Prostate gland (tissue), 2 donors: Measurements from ENCODE around the gene ITGB5. TPM values are rescaled to one million over a fixed set of nuclear protein-coding genes. Genes with fewer than 3 reads are reported as not detected.

Experiments used
- DNase-seq: peaks from one replicate; pipeline ENCODE4 v3.0.0-alpha.2; 2019; ENCODE audit warnings: low spot score
- H3K27ac ChIP-seq, 2 donors: fragments of 200-600 bp; sonication (generic); 2 replicates each; pipeline ENCODE4 v1.5.1; 2017 to 2019
- H3K27me3 ChIP-seq: fragments of 200-600 bp; sonication (generic); replicated peaks from 2 replicates; pipeline ENCODE4 v1.5.1; 2019; ENCODE audit not compliant: insufficient read depth
- H3K36me3 ChIP-seq, 2 donors: fragments of 200-600 bp; sonication (generic); 1 replicate in 1 of 2; 2 replicates in 1 of 2; pipeline versions ENCODE4 v1.5.1 to v1.8.1; 2017 to 2019
- H3K4me1 ChIP-seq: fragments of 200-600 bp; sonication (generic); replicated peaks from 2 replicates; pipeline ENCODE4 v1.5.1; 2019
- H3K4me3 ChIP-seq, 2 donors: fragments of 200-600 bp; sonication (generic); 2 replicates each; pipeline ENCODE4 v1.5.1; 2017 to 2019
- H3K9me3 ChIP-seq: fragments of 200-600 bp; sonication (generic); 2 replicates; pipeline ENCODE4 v1.5.1; 2017
- POLR2A ChIP-seq: fragments of 450-650 bp; IDR thresholded peaks from one replicate; pipeline ENCODE4 v1.6.1; 2016; ENCODE audit warnings: antibody characterized with exemption, mild to moderate bottlenecking
- POLR2AphosphoS5 ChIP-seq: sonication (generic); formaldehyde crosslinking; IDR thresholded peaks from one replicate; pipeline ENCODE4 v1.6.1; 2017; ENCODE audit warnings: antibody characterized with exemption
- WGBS: methylation state at CpG from one replicate; pipeline ENCODE4 v1.1.5; 2018; 5-methylcytosine and 5-hydroxymethylcytosine counted together
- intact Hi-C: fragments of 100-400 bp; cut with DNase I; formaldehyde crosslinking; loops from one replicate; pipeline ENCODE4 v1.14.2; 2022
- total RNA-seq, 2 donors: library from RNA; depleted of rRNA; stranded (reverse); fragments of >200 nt; gene quantifications; one replicate each; pipeline ENCODE4 v1.1.0, GENCODE V29; 2016
- TF ChIP-seq, protein P1 (sequence below), 4 experiments: fragments of 200-600 bp in 2 of 4; fragments of 450-650 bp in 2 of 4; sonication (generic) in 2 of 4; IDR thresholded peaks; 1 replicate in 3 of 4; 2 replicates in 1 of 4; pipeline ENCODE4 v1.5.1; 2016 to 2019; ENCODE audit warnings: antibody characterized with exemption in 4 of 4, mild to moderate bottlenecking in 2 of 4, moderate library complexity in 2 of 4

The ITGB5 gene
- total RNA-seq, 2 donors from 2014 or later: 123 to 154 TPM

DNA sequence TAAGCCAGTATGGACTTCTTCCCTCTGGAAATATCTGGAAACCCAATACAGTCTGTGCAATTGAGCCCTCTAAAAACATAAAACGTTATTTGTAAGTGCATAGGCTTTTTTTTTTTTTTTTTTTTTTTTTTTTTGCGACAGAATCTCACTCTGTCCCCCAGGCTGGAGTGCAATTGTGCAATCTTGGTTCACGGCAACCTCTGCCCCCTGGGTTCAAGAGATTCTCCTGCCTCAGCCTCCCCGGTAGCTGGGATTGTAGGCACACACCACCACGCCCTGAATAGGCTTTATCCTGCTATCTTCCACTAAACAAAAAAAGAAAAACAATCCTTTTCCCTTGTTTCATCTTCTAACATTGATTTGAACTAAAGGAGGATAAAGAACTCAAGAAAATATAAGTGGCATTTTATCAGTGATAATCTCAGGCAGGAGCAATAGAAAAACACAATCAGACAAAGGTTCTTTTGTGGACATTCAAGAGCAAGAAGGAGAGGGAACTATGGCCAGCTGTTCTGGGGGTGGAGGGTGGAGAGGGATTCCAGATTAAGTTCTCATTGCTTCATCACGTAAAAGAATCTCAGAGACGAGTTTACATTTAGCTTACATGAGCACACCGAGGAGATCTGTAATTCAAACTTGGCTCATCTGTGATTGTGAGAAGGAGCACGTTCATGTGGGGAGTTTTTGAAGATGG is 68.6 kb downstream of the ITGB5 start:
- DNase-seq: no peak
- intact Hi-C loops: no loop called here
- no peaks in the 10 kb centered on the region for H3K36me3 ChIP-seq
- no peaks in the 10 kb centered on the region for H3K9me3 ChIP-seq
- H3K4me3 ChIP-seq: no peak overlapping the region
- TF ChIP-seq, protein P1, sequence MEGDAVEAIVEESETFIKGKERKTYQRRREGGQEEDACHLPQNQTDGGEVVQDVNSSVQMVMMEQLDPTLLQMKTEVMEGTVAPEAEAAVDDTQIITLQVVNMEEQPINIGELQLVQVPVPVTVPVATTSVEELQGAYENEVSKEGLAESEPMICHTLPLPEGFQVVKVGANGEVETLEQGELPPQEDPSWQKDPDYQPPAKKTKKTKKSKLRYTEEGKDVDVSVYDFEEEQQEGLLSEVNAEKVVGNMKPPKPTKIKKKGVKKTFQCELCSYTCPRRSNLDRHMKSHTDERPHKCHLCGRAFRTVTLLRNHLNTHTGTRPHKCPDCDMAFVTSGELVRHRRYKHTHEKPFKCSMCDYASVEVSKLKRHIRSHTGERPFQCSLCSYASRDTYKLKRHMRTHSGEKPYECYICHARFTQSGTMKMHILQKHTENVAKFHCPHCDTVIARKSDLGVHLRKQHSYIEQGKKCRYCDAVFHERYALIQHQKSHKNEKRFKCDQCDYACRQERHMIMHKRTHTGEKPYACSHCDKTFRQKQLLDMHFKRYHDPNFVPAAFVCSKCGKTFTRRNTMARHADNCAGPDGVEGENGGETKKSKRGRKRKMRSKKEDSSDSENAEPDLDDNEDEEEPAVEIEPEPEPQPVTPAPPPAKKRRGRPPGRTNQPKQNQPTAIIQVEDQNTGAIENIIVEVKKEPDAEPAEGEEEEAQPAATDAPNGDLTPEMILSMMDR (IDR thresholded peaks at IDR 0.05): no peak
- no peak for TF ChIP-seq POLR2AphosphoS5
- no peak for TF ChIP-seq POLR2A
- 47% methylated on average over 9 of the region's 9 CpGs for WGBS
- H3K4me1 ChIP-seq: peaks cover 5% of the 10 kb centered on the region
- H3K27me3 ChIP-seq: no peaks in the 10 kb centered on the region
- no peak overlapping the region for H3K27ac ChIP-seq

DNA sequence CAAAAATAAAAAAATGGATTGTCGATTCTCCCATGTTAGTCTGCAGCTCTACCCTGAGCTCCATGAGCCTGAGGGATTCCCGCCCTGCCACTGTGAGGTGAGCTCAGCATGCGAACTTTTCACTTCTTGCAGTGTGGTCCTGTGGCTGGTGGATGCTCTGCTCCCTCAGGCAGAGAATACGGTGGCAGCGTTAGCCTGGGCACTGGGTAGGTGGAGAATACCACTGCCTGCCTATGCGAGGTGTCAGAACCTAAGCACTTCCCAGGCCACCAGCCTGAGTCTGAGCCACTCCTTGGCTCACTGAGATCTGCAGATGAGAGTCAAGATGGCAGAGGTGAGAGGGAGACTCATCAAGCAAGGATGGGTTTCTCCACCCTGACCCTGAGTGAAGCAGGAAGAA is 70.1 kb downstream of the ITGB5 start:
- peaks cover 5% of the 10 kb centered on the region for H3K4me1 ChIP-seq
- WGBS: 93% methylated on average over 6 of the region's 6 CpGs
- no peak overlapping the region for H3K27ac ChIP-seq
- intact Hi-C loops: no loop called here
- DNase-seq: no peak
- no peaks in the 10 kb centered on the region for H3K27me3 ChIP-seq
- no peak overlapping the region for H3K4me3 ChIP-seq
- no peaks in the 10 kb centered on the region for H3K9me3 ChIP-seq
- TF ChIP-seq POLR2A (no peak), POLR2AphosphoS5 (no peak)
- TF ChIP-seq, protein P1 (IDR thresholded peaks at IDR 0.05): no peak
- H3K36me3 ChIP-seq: no peaks in the 10 kb centered on the region

DNA sequence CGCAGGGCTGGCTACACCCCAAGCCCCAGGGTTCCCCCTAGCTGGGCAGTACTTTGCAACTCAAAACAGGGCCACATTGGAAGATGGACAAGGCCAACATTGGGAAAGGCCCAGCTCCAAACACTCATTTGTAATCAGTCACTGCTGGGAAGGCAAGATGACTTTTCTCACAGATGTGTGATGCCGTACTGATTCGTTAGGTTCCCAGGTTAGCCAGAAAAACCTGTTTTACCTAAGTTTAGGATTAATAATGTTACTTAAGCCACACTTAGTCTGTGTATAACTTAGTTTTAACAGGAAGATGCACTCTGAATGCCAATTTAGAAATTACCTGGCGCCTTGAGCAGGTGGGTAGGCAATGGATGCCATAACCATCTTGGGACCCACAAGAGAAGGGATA is 71.0 kb downstream of the ITGB5 start:
- WGBS: 93% methylated on average over 4 of the region's 4 CpGs
- intact Hi-C loops: no loop called here
- TF ChIP-seq POLR2A (no peak), POLR2AphosphoS5 (no peak)
- TF ChIP-seq, protein P1 (IDR thresholded peaks at IDR 0.05): no peak
- no peak for DNase-seq
- no peaks in the 10 kb centered on the region for H3K36me3 ChIP-seq
- peaks cover 5% of the 10 kb centered on the region for H3K4me1 ChIP-seq
- no peaks in the 10 kb centered on the region for H3K9me3 ChIP-seq
- no peak overlapping the region for H3K4me3 ChIP-seq
- no peaks in the 10 kb centered on the region for H3K27me3 ChIP-seq
- no peak overlapping the region for H3K27ac ChIP-seq

DNA sequence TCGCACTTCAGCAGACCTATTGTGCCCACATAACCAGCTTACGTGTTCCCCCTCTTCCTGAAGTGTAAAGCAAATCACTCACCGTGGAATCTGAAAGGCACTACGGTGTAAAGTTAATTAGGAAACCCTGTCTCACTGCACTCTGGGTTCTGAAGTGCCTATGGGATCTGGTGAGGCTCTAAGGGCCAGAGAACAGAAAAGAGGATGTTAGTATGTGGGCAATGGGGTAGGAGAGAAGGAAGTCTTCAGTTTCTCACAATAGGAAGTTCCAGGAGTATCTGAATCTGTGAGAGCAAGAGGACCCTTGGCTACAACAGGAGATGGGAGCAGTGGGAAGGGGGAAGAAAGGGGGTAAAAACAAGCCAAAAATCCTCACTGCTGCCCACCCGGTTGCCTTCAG is 71.4 kb downstream of the ITGB5 start:
- Histone ChIP-seq H3K9me3 (no peaks in the 10 kb centered on the region), H3K4me3 (no peak overlapping the region), H3K4me1 (peaks cover 5% of the 10 kb centered on the region), H3K27me3 (no peaks in the 10 kb centered on the region), H3K27ac (peak overlapping the region in 1 of 2 donors; percentile 61), H3K36me3 (no peaks in the 10 kb centered on the region)
- intact Hi-C loops: no loop called here
- WGBS: 95% methylated on average over 5 of the region's 5 CpGs
- no peak for DNase-seq
- TF ChIP-seq, protein P1 (IDR thresholded peaks at IDR 0.05): no peak
- TF ChIP-seq POLR2A (no peak), POLR2AphosphoS5 (no peak)
